Fibroblast of the aortic adventitia (primary cell): ENCODE data around the gene FKBP14. TPM values are rescaled to one million over a fixed set of nuclear protein-coding genes. Genes with fewer than 3 reads are reported as not detected.

ENCODE experiments used
- DNase-seq: peaks from one replicate; pipeline ENCODE4 v3.0.0-alpha.2; 2010; ENCODE audit warnings: low read depth
- H3K4me3 ChIP-seq: 2 replicates; pipeline ENCODE4 v1.5.1; 2011; ENCODE audit warnings: low read depth, mild to moderate bottlenecking, control low read depth, low read length, moderate library complexity
- total RNA-seq: library from RNA; depleted of rRNA; stranded (reverse); fragments of >200 nt; gene quantifications from 2 replicates; pipeline ENCODE4 v1.2.3, GENCODE V29; 2012; ENCODE audit warnings: low replicate concordance
- TF ChIP-seq, protein P1 (sequence below): IDR thresholded peaks from 2 replicates; pipeline ENCODE4 v1.5.1; 2011; ENCODE audit warnings: mild to moderate bottlenecking, low read length, control low read depth, inconsistent platforms; ENCODE audit not compliant: insufficient read depth

The FKBP14 gene
- total RNA-seq, 1 donor = 39.9 TPM

DNA sequence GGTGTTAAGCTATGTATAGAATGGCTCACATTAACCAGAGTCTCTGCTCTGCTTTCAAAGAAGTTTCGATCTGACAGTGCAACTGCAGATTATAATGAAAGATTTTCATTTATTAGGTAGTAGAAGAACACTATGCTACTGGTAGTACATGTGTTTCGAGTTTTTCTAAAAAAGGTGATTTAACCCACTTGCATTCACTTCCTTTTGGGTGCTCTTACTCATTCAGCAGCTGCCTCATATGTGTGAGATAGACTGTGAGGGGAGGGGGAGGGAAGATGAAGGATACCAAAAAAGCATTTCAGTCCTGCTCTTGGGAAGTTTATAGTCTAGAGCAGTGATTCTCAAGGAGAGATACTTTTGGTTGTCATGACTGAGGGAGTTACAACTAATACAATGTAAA is 22.1 kb upstream of the FKBP14 start:
- no peak for DNase-seq

DNA sequence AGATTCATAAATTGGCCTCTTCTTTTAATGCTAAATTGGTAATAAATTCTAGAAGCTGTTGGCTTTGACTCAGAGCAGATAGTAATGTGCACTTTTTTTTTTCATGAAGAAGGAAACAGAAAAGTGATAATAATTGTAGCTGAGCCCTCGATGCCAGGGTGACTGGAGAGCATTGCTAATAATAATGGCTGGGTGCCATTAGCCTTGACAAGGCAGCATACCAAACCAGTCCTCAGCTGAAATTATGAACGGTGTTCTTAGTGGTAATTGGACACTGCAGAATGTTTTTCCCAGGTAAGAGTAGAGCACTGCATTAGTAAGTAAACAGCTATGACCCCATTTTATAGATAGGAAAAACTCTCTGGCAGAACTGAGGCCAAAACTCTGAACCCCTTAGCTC is 20.6 kb upstream of the FKBP14 start:
- no peak for DNase-seq
- TF ChIP-seq, protein P1, sequence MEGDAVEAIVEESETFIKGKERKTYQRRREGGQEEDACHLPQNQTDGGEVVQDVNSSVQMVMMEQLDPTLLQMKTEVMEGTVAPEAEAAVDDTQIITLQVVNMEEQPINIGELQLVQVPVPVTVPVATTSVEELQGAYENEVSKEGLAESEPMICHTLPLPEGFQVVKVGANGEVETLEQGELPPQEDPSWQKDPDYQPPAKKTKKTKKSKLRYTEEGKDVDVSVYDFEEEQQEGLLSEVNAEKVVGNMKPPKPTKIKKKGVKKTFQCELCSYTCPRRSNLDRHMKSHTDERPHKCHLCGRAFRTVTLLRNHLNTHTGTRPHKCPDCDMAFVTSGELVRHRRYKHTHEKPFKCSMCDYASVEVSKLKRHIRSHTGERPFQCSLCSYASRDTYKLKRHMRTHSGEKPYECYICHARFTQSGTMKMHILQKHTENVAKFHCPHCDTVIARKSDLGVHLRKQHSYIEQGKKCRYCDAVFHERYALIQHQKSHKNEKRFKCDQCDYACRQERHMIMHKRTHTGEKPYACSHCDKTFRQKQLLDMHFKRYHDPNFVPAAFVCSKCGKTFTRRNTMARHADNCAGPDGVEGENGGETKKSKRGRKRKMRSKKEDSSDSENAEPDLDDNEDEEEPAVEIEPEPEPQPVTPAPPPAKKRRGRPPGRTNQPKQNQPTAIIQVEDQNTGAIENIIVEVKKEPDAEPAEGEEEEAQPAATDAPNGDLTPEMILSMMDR = no peak
- H3K4me3 ChIP-seq = no peak overlapping the region

More for the DNA sequence above, 22.1 kb upstream of the FKBP14 start:
- H3K4me3 ChIP-seq = no peak overlapping the region
- TF ChIP-seq, protein P1 = no peak

DNA sequence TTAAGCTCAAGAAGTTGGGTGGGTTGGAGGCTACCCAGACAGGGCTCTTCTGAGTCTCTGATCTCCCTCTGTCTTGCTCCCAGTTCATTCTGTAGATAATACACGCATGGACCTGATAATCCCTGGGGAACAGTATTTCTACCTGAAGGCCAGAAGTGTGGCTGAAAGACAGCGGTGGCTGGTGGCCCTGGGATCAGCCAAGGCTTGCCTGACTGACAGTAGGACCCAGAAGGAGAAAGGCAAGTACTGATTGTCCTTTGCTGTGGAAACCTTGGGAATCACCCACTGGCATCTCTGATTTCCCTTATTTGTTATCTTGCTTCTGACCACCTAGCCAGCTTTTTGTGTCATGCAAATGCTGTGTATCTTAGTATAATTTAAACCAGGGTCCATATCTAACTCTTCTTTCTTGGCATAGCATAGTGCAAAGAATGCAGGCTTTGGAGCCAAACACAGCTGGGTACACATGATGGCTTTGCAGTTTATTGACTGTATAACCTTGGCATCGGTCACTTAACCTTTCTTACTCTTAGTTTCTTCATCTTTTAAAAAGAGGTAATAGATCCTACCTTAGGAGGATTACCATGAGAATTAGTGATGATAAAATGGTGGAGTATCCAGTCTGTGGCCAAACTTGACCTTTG is 19.7 kb upstream of the FKBP14 start:
- TF ChIP-seq, protein P1 = no peak
- no peak overlapping the region for H3K4me3 ChIP-seq
- no peak for DNase-seq

DNA sequence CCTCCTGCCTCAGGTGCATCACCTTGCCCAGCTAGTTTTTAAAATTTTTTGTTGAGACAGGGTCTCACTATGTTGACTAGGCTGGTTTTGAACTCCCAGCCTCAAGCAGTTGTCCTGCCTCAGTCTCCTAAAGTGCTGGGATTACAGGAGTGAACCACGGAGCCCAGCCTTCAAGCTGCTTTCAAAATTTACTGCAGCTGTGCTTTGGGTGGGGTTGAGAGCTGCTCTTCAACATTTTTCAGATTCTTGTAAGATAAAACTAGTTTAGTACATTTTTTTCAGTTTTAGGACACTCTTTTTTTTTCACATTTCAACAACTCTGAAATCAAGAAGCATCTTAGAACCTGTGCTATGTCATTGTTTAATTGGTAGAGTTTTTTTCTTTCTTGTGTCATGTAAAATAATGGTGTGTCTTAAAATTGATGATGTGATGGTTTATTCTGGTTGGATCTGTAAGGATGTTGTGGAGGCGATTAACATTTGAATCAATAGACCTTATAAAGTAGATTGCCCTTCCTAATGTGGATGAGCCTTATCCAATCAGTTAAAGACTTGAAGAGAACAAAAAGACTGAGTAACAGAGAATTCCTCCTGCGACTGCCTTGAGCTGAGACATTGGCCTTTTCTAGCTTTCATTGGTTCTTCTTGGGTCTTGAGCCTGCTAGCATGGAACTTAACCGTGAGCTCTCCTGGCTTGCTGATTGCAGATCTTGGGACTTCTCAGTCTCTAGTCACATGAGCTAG is 15.2 kb upstream of the FKBP14 start:
- TF ChIP-seq, protein P1 = no peak
- H3K4me3 ChIP-seq = no peak overlapping the region
- peak; percentile 55 for DNase-seq

DNA sequence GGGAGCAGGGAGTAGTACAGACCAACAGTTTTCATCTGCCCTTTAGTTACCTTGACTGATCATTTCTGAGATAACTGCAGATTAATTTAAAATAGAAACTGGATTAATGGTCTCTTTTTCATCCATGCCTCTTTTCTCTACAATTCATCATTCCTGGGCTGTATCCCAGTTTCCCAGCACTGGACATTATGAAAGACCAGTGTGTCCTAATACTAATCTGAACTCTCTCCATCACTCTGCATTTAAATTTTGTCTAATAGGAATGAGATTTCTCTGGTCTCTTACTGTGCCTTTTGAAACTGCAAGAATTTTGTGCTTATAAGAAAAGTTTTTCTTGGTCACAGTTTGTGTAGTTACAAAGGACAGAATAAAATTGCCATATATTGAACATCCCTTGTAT is 14.4 kb upstream of the FKBP14 start:
- TF ChIP-seq, protein P1 = no peak
- peak; percentile 47 for DNase-seq
- H3K4me3 ChIP-seq = no peak overlapping the region

DNA sequence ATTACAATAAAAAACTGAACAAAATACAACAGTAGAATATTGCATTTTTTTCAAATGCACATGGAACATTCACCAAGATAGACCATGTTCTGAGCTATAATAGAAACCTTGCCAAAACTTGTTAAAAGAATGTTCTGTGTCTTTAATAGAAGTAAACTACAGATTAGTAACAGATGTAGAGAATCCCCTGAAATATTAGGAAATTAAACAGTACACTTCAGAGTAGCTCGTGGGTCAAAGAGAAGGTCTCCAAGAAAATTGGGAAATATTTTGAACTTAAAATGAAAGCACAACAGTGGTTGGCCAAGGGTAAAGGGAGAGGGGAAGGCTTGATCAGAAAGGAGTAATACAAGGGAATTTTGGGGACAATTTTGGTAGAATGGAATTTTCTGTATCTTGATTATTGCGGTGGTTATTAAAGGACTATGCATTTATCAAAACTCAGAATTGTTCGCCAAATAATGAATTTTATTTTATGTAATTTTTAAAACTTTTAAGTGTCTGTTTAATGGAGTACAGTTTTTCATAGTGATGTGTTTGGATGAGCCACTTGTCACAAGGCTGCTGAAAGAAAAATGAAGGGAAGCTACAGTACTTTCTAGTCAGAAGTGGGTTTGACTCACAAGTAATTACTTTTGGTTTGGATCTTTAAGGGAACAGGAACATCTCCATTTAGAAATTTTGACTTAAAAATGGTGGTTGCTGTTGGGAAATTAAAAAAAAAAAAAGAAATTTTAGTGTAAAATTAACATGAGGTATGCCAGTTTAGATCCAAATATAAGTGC is 11.9 kb upstream of the FKBP14 start:
- peak; percentile 77 for DNase-seq
- TF ChIP-seq, protein P1 = no peak
- H3K4me3 ChIP-seq = no peak overlapping the region
